ENCODE data around the gene RAPGEF5.

GRCh38 chr7:22319424-22320403 lies 37.2 kb downstream of the RAPGEF5 start:
- no peak for TF ChIP-seq EZH2 (IDR thresholded peaks at IDR 0.05; ENCODE audit: low read length, unreplicated experiment)
- TF ChIP-seq, protein P1, sequence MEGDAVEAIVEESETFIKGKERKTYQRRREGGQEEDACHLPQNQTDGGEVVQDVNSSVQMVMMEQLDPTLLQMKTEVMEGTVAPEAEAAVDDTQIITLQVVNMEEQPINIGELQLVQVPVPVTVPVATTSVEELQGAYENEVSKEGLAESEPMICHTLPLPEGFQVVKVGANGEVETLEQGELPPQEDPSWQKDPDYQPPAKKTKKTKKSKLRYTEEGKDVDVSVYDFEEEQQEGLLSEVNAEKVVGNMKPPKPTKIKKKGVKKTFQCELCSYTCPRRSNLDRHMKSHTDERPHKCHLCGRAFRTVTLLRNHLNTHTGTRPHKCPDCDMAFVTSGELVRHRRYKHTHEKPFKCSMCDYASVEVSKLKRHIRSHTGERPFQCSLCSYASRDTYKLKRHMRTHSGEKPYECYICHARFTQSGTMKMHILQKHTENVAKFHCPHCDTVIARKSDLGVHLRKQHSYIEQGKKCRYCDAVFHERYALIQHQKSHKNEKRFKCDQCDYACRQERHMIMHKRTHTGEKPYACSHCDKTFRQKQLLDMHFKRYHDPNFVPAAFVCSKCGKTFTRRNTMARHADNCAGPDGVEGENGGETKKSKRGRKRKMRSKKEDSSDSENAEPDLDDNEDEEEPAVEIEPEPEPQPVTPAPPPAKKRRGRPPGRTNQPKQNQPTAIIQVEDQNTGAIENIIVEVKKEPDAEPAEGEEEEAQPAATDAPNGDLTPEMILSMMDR (conservative IDR thresholded peaks at IDR 0.05; ENCODE audit: low read depth, low read length) = no peak

All from PC-3 (cell line).